ENCODE results near the gene DNAJC12. TPM values are rescaled to one million over a fixed set of nuclear protein-coding genes. Genes with fewer than 3 reads are reported as not detected.

DNAJC12 gene
- total RNA-seq, 4 donors from 2014 or later: 0.57 TPM; not detected in 3

DNA sequence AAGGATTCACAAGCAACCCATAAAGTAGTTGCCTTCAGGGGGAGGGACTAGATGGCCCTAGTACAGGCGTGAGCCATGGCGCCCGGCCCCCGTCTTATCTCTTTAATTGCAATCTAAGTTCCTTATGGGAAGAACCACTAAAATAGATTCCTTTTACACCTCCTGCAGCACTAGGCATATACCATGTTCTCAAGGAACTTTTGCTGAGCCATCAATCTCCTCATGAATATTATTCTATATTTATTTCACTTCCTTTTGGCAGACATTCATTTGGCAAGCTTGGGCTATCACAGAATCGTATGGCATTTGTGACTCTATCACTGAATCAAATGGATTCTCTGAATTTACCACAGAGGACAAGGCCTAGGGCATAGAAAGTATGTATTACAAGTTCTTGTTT, 14.8 kb upstream of the DNAJC12 start:
- WGBS: 41% methylated on average over 5 of the region's 5 CpGs
- H3K27me3 ChIP-seq: no peaks in the 10 kb centered on the region
- no peak overlapping the region for H3K4me3 ChIP-seq

DNA sequence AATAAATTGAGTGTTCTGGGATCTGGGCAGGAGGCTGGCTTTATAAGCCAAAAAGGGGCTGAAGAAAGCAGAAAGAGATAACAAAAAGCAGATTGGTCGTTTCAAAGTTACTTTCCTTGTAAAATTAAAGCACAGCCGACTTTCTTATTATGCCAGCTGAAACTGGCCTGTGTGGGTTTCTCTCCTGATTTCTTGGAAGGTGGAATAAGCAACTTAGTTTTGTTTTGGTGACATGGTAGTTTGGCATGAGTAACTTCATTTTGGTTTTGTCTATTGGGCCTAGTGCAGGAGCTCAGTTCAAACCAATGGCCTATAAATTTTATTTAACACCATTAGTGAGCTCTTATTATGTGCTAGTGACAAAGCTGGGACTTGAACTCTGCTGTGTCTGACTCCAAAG, 13.2 kb upstream of the DNAJC12 start:
- no peak overlapping the region for H3K4me3 ChIP-seq
- no peak for DNase-seq (ENCODE audit: low spot score in 2 of 2)
- TF ChIP-seq, protein P1, sequence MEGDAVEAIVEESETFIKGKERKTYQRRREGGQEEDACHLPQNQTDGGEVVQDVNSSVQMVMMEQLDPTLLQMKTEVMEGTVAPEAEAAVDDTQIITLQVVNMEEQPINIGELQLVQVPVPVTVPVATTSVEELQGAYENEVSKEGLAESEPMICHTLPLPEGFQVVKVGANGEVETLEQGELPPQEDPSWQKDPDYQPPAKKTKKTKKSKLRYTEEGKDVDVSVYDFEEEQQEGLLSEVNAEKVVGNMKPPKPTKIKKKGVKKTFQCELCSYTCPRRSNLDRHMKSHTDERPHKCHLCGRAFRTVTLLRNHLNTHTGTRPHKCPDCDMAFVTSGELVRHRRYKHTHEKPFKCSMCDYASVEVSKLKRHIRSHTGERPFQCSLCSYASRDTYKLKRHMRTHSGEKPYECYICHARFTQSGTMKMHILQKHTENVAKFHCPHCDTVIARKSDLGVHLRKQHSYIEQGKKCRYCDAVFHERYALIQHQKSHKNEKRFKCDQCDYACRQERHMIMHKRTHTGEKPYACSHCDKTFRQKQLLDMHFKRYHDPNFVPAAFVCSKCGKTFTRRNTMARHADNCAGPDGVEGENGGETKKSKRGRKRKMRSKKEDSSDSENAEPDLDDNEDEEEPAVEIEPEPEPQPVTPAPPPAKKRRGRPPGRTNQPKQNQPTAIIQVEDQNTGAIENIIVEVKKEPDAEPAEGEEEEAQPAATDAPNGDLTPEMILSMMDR (IDR thresholded peaks at IDR 0.05): no peak
- TF ChIP-seq EP300 (IDR thresholded peaks at IDR 0.05) (no peak), POLR2A (IDR thresholded peaks at IDR 0.05) (no peak), POLR2AphosphoS5 (IDR thresholded peaks at IDR 0.05) (no peak)
- H3K27me3 ChIP-seq: no peaks in the 10 kb centered on the region
- H3K4me1 ChIP-seq: peaks cover 12% of the 10 kb centered on the region
- H3K36me3 ChIP-seq: no peaks in the 10 kb centered on the region
- no peaks in the 10 kb centered on the region for H3K9me3 ChIP-seq
- H3K27ac ChIP-seq: no peak overlapping the region
- WGBS: 76% methylated on average over 2 of the region's 2 CpGs

More for the DNA sequence above, 14.8 kb upstream of the DNAJC12 start:
- Histone ChIP-seq H3K9me3 (no peaks in the 10 kb centered on the region), H3K4me1 (peaks cover 12% of the 10 kb centered on the region), H3K36me3 (no peaks in the 10 kb centered on the region), H3K27ac (no peak overlapping the region)
- DNase-seq (ENCODE audit: low spot score in 2 of 2): no peak
- TF ChIP-seq, protein P1 (IDR thresholded peaks at IDR 0.05): no peak
- TF ChIP-seq POLR2A (IDR thresholded peaks at IDR 0.05): no peak
- no peak for TF ChIP-seq POLR2AphosphoS5 (IDR thresholded peaks at IDR 0.05)
- no peak for TF ChIP-seq EP300 (IDR thresholded peaks at IDR 0.05)

DNA sequence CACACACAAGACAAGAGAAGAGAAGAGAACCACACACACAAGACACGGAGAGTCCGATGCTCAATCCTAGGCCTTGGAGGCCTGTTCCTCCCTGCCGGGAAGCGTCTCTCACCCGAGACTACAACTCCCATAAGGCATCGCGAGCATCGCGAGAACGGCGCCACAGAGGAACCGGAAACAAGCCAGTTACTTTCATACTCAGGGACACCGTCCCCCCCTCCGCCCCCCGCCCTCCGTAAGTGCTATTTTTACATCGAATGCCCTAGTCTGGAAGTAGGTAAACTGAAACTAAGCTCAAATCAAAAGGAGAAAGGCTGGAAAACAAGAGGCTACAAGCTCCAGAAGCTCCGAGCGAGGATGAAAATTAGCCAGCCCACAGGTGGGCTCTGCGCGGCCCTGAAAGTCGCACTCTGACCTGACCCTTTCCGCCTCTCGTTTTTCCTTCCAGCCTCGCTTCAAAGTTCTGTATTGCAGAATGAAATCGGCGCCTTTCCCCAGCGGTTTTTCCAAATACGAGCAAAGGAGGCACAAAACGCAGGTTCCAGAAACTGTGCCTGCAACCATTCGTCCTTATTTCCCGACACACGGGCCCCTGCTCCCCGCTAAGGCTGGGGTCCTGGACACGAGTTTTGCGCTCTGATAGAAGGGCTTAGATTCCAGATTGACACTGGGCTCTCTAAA, 11.5 kb upstream of the DNAJC12 start:
- H3K27me3 ChIP-seq: no peaks in the 10 kb centered on the region
- TF ChIP-seq POLR2AphosphoS5 (IDR thresholded peaks at IDR 0.05): peak in 1 of 3 donors; percentile 8
- no peak for TF ChIP-seq POLR2A (IDR thresholded peaks at IDR 0.05)
- peaks cover 8% of the 10 kb centered on the region for H3K4me1 ChIP-seq
- peak overlapping the region; percentile 68 for H3K4me3 ChIP-seq
- peak; percentile 91 to 95 for DNase-seq (ENCODE audit: low spot score in 2 of 2)
- H3K36me3 ChIP-seq: no peaks in the 10 kb centered on the region
- H3K9me3 ChIP-seq: no peaks in the 10 kb centered on the region
- H3K27ac ChIP-seq: peak overlapping the region; percentile 91
- 1% methylated on average over 36 of the region's 36 CpGs for WGBS

DNA sequence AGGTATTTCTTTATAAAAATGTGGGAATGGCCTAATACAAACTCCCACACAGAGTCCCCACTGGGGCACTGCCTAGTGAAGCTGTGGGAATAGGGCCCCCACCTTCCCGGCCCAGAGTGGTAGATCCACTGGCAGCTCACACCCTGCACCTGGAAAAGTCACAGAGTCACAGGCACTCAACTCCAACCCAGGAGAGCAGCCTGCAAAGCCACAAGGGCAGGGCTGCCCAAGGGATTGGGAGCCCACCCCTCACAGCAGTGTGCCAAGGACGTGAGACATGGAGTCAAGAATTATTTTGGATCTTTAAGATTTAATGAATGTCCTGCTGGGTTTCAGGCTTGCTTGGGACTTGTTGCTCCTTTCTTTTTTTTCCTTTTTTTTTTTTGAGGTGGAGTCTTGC, 5.3 kb upstream of the DNAJC12 start:
- WGBS: 82% methylated on average over 2 of the region's 2 CpGs
- no peaks in the 10 kb centered on the region for H3K27me3 ChIP-seq
- TF ChIP-seq POLR2A (IDR thresholded peaks at IDR 0.05): no peak
- TF ChIP-seq EP300 (IDR thresholded peaks at IDR 0.05): no peak
- TF ChIP-seq, protein P1 (IDR thresholded peaks at IDR 0.05): no peak
- TF ChIP-seq POLR2AphosphoS5 (IDR thresholded peaks at IDR 0.05): no peak
- H3K4me3 ChIP-seq: no peak overlapping the region
- no peaks in the 10 kb centered on the region for H3K36me3 ChIP-seq
- DNase-seq (ENCODE audit: low spot score in 2 of 2): no peak
- H3K4me1 ChIP-seq: no peaks in the 10 kb centered on the region
- no peak overlapping the region for H3K27ac ChIP-seq
- H3K9me3 ChIP-seq: no peaks in the 10 kb centered on the region

DNA sequence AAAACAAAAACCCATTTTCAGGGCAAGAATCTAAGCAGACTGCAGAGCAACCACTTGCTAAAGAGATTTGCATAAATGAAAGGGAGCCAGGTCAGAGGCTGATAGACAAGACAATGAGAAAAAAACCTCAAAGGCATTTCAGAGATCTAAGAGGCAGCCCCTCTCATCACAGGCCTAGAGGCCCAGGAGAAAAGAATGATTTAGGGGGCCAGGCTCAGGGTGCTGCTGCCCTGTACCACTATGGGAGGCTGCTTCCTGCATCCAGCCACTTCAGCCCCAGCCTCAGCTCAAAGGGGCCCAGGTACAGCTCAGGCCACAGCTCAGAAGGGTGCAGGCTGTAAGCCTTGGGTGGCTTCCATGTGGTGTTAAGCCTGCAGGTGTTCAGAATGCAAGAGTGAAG, 3.7 kb upstream of the DNAJC12 start:
- Histone ChIP-seq H3K27me3 (no peaks in the 10 kb centered on the region), H3K4me3 (no peak overlapping the region), H3K36me3 (no peaks in the 10 kb centered on the region), H3K9me3 (no peaks in the 10 kb centered on the region), H3K27ac (no peak overlapping the region), H3K4me1 (no peaks in the 10 kb centered on the region)
- no peak for DNase-seq (ENCODE audit: low spot score in 2 of 2)
- TF ChIP-seq EP300 (IDR thresholded peaks at IDR 0.05): no peak
- TF ChIP-seq POLR2AphosphoS5 (IDR thresholded peaks at IDR 0.05): no peak
- TF ChIP-seq, protein P1 (IDR thresholded peaks at IDR 0.05): no peak
- TF ChIP-seq POLR2A (IDR thresholded peaks at IDR 0.05): no peak

Measured in suprapubic skin (tissue), 4 donors.